ENCODE results near the gene SYT9. TPM values are rescaled to one million over a fixed set of nuclear protein-coding genes. Genes with fewer than 3 reads are reported as not detected.

SYT9 gene
- total and polyA plus RNA-seq, 2 of the 8 experiments (the other 6 are each of a cell fraction or from before 2014, with no cell fraction given) = 1.5 to 2.9 TPM

DNA sequence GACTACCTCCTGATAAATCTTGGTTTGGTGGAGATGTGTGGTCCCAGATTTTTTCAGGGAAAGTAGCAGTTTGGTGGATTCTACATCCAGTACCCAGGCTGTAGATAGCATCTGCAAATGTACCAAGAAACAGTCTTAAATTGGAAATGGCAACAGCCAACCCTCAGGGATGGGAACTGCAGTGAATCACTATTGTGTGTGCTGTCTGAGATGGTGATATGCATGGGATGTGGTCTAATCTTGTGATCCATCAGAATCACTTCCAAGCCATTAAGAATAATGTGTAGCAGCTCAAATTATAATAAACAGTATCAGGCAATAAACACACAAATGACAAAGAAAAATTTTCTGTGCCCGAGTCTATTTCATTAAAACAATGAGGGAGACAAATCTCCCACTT lies 237.0 kb downstream of the SYT9 start:
- Histone ChIP-seq H2BK20ac (ENCODE audit: low read length) (no peak overlapping the region), H2BK120ac (replicated peaks; ENCODE audit: low read depth, low read length) (no peak overlapping the region), H4K5ac (ENCODE audit: insufficient read length, low read depth, low read length) (no peak overlapping the region), H2AFZ (ENCODE audit: low read length) (no peak overlapping the region), H3K18ac (ENCODE audit: extremely low read depth, low read length) (no peak overlapping the region), H3K14ac (ENCODE audit: insufficient read length) (no peak overlapping the region), H3K36me3 (ENCODE audit: control insufficient read depth in 2 of 4, insufficient read depth in 4 of 4, low read length in 3 of 4) (no peaks in the 10 kb centered on the region), H3K56ac (replicated peaks; ENCODE audit: insufficient read length, low read depth, low read length) (no peak overlapping the region), H2BK12ac (ENCODE audit: low read depth, low read length) (no peak overlapping the region), H3K27me3 (replicated peaks in 1 of 4; ENCODE audit: control insufficient read depth in 3 of 4, extremely low read depth in 1 of 4, insufficient read depth in 3 of 4, low read length in 3 of 4) (no peaks in the 10 kb centered on the region), H3K4me2 (ENCODE audit: insufficient read depth in 1 of 2, low read depth in 2 of 2, low read length in 2 of 2) (no peak overlapping the region), H3K4ac (replicated peaks; ENCODE audit: insufficient read length, low read depth, low read length) (no peak overlapping the region), H3K4me3 (ENCODE audit: extremely low read depth in 1 of 4, insufficient read depth in 2 of 4, low read depth in 3 of 4, low read length in 4 of 4) (no peak overlapping the region), H3K79me1 (ENCODE audit: low read depth, low read length) (no peaks in the 10 kb centered on the region), H3K9ac (replicated peaks in 1 of 4; ENCODE audit: extremely low read depth in 1 of 4, low read depth in 3 of 4, low read length in 3 of 4) (no peak overlapping the region), H4K91ac (replicated peaks; ENCODE audit: insufficient read length, low read length) (no peak overlapping the region), H3K23me2 (ENCODE audit: low read depth, low read length) (no peaks in the 10 kb centered on the region), H2BK5ac (ENCODE audit: low read depth, low read length) (no peak overlapping the region), H4K8ac (ENCODE audit: extremely low read depth, insufficient read depth, low read length) (no peak overlapping the region), H3K9me3 (ENCODE audit: insufficient read depth in 2 of 2, low read depth in 1 of 2, low read length in 1 of 2) (no peaks in the 10 kb centered on the region), H2AK5ac (ENCODE audit: low read depth, low read length) (no peak overlapping the region), H3K79me2 (ENCODE audit: control insufficient read depth in 1 of 2, insufficient read depth in 2 of 2, low read length in 2 of 2) (no peaks in the 10 kb centered on the region), H3K27ac (ENCODE audit: low read depth, low read length) (no peak overlapping the region), H4K20me1 (replicated peaks in 1 of 2; ENCODE audit: control insufficient read depth in 1 of 2, insufficient read depth in 2 of 2, low read length in 2 of 2) (no peaks in the 10 kb centered on the region), H3K23ac (ENCODE audit: insufficient read length) (no peak overlapping the region), H3K4me1 (replicated peaks in 1 of 4; ENCODE audit: control insufficient read depth in 3 of 4, insufficient read depth in 4 of 4, low read length in 3 of 4) (peaks cover 0 to 8% (median 2%) of the 10 kb centered on the region in 4 experiments; a peak in 4 of 7 replicates), H2BK15ac (ENCODE audit: low read length) (no peak overlapping the region)
- FAIRE-seq (no peak), DNase-seq (ENCODE audit: low read depth in 1 of 2, low spot score in 2 of 2) (no peak)
- 97% methylated on average over 1 of the region's 1 CpG; no CpG with 5 or more reads in 1 of the 2 experiments for WGBS, 2 experiments (ENCODE audit: extremely low coverage in 1 of 2, insufficient coverage in 1 of 2, insufficient read length in 1 of 2, insufficient replicate concordance in 2 of 2, low coverage in 1 of 2, low lambda C conversion rate in 2 of 2, missing lambda C conversion rate in 1 of 2)
- ChIA-PET POLR2A (ENCODE audit: partially characterized antibody) (no interaction called here), CTCF (ENCODE audit: partially characterized antibody) (interaction anchor here (0.7 to 2.7 kb wide), 6 partner anchors 13 to 177 kb away, joined by 3 to 8 read pairs (median 3); no protein-coding TSS in a partner anchor)
- TF ChIP-seq FOSL1 (IDR thresholded peaks at IDR 0.05; ENCODE audit: insufficient read depth, low read depth, low read length) (no peak), EP300 (IDR thresholded peaks at IDR 0.05; ENCODE audit: borderline replicate concordance in 1 of 2, low read depth in 2 of 2, low read length in 2 of 2) (no peak), CREB1 (IDR thresholded peaks at IDR 0.05) (no peak), CHD1 (IDR thresholded peaks at IDR 0.05; ENCODE audit: low read depth, low read length) (no peak), SP1 (IDR thresholded peaks at IDR 0.05; ENCODE audit: low read depth, low read length) (no peak), SAP30 (IDR thresholded peaks at IDR 0.05; ENCODE audit: insufficient read depth, insufficient replicate concordance, low read length) (no peak), POLR2A (IDR thresholded peaks at IDR 0.05; ENCODE audit: control extremely low read depth in 1 of 2, low read depth in 2 of 2, low read length in 2 of 2) (no peak), TAF1 (IDR thresholded peaks at IDR 0.05; ENCODE audit: low read depth, low read length) (no peak), TEAD4 (IDR thresholded peaks at IDR 0.05; ENCODE audit: low read depth, low read length) (no peak), CTBP2 (IDR thresholded peaks at IDR 0.05; ENCODE audit: borderline replicate concordance, insufficient read depth, insufficient read length, low read length) (no peak), RXRA (IDR thresholded peaks at IDR 0.05; ENCODE audit: insufficient read depth, low read depth, low read length) (no peak), CHD2 (IDR thresholded peaks at IDR 0.05; ENCODE audit: low read length) (no peak), CBX5 (IDR thresholded peaks at IDR 0.05; ENCODE audit: low read depth, low read length) (no peak), NRF1 (IDR thresholded peaks at IDR 0.05; ENCODE audit: low read depth, low read length) (no peak), SP2 (IDR thresholded peaks at IDR 0.05; ENCODE audit: low read length) (no peak), HDAC6 (IDR thresholded peaks at IDR 0.05; ENCODE audit: low read depth, low read length) (no peak)

Data from H1 (cell line).